Measurements from ENCODE around the gene SRBD1.

GRCh38 chr2:45391866-45392265, 219.2 kb downstream of the SRBD1 start:
- TF ChIP-seq, protein P1, sequence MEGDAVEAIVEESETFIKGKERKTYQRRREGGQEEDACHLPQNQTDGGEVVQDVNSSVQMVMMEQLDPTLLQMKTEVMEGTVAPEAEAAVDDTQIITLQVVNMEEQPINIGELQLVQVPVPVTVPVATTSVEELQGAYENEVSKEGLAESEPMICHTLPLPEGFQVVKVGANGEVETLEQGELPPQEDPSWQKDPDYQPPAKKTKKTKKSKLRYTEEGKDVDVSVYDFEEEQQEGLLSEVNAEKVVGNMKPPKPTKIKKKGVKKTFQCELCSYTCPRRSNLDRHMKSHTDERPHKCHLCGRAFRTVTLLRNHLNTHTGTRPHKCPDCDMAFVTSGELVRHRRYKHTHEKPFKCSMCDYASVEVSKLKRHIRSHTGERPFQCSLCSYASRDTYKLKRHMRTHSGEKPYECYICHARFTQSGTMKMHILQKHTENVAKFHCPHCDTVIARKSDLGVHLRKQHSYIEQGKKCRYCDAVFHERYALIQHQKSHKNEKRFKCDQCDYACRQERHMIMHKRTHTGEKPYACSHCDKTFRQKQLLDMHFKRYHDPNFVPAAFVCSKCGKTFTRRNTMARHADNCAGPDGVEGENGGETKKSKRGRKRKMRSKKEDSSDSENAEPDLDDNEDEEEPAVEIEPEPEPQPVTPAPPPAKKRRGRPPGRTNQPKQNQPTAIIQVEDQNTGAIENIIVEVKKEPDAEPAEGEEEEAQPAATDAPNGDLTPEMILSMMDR (IDR thresholded peaks at IDR 0.05): no peak
- no peak for TF ChIP-seq POLR2AphosphoS5 (IDR thresholded peaks at IDR 0.05)

Measured in breast epithelium (tissue), 3 donors.